ENCODE measurements around the gene GALNT16.
A peak's percentile ranks its signal among the peaks of the same experiment; 100 is the strongest.
"Not testable (repeated sequence)": the region's sequence is repeated elsewhere in the genome, so short reads cannot be mapped to it uniquely, and the experiment has no call there.

Gene GALNT16

DNA sequence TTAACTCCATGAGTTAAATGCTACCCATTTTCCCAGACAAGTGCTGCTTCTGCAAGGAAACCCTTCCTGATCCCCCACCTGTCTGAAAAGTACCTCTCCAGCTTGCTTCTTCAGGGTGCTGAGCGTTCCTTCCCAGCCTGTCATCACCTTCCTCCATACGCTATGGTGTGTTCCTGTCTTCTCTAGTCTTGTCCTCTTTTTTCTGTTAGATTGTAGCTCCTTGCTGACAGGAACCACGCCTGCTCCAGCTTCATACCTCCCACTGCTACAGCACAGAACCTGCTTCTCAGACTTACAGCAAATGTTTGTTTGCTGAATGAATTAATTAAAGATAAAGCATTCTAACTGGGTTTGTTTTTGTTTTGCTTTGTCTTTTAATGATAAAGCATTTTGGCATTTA, 99.0 kb downstream of the GALNT16 start:
- DNase-seq (ENCODE audit: low read depth in 1 of 2, low spot score in 1 of 2): no peak

DNA sequence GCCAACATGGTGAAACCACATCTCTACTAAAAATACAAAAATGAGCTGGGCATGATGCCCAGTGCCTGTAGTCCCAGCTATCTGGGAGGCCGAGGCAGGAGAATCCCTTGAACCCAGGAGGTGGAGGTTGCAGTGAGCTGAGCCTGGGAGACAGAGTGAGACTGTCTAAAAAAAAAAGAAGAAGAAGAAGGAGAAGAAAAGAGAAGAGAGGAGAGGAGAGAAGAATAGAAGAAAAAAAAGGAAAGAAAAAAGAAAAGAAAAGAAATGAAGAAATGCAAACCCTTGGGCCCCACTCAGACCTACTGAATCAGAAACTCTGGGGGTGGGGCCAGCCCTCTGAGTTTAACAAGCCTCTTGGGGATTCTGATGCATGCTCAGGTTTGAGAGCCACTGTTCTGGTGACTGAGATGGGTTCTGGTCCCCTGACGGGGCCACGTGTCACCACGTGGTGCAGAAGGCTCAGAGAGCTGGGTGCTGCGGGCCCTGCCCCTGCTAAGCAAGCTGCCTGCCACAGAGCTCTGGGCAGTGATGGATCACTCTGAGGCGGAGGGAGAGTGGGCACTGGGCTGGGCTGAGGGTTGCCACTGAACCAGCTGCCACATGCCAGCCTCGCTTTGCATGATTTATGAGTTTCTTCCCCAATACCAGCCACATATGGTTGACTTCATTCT, 100.6 kb downstream of the GALNT16 start:
- DNase-seq (ENCODE audit: low read depth in 1 of 2, low spot score in 1 of 2): no peak

DNA sequence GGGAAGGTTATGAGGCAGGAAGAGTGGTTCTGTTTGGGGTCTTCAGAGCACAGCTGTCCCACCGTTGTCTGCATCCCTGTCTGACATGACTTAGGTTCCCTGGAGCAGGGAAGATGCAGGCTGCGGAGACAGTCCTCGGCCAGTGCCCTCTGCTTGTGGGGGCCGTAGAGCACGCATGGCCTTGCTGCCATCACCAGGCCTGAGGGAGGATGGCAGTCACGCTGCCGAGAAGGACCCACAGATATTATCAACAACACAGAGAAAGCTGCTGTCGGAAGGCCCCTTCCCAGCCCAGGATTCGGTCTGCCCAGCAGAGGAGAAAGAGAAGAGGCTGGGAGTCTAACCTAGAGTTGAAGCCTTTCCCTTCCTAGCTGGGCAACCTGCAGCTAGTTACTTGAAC, 103.1 kb downstream of the GALNT16 start:
- no peak for DNase-seq (ENCODE audit: low read depth in 1 of 2, low spot score in 1 of 2)

DNA sequence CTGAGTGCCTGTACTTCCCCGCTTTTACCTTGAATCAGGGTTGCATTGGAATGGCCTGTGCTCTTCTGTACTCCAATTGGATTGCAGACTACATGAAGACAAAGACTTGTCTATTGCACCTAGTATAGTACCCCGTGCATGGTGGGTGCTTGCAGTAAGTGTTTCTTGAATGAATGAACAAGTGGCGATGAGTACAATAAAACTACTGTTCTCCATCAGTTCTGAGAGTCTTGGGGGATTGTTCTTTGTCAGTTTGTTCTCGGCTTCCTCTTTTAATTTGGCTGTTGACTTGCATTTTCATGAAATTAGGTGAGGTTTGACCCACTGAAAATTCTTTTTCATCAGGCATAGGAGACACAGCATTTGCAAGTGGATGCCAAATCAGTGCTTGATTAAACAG, 104.0 kb downstream of the GALNT16 start:
- DNase-seq (ENCODE audit: low read depth in 1 of 2, low spot score in 1 of 2): no peak

DNA sequence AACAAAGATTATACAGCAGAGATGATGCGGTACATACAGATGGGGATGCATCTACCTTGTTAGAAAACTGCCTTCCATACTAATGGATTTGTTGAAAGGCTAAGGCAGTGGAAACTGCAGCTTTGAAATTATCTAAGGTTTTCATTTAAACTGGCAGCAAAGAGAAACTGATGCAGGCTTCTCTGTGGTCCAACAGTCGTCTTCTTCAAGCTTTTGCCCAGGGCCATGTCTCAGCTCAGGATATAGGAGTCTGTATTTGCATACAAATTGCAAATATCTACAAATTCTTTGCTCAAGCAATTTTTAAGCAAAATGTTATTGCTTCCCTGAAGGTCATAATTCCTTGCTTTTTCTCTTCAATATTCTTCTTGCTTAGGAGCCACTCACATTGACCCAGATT, 104.4 kb downstream of the GALNT16 start:
- no peak for DNase-seq (ENCODE audit: low read depth in 1 of 2, low spot score in 1 of 2)

DNA sequence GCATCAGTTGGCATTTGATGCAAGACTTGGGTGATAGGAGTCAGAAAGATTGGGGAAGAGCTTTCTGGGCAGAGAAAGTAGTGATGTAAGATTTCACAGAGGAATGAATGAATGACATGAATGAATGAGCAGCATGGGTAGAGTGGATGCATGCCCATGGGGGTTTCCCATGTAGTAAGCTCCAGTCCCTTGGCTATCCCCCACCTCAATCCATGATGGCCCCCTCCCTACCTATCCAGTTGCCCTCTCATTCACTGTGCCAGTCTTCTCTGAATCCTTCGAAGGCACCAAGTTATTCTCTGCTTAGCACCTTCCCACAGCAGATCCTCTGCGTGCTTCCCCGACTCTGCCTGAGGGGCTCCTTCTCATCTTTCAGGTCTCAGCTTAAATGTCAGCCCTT, 106.1 kb downstream of the GALNT16 start:
- DNase-seq (ENCODE audit: low read depth in 1 of 2, low spot score in 1 of 2): no peak

DNA sequence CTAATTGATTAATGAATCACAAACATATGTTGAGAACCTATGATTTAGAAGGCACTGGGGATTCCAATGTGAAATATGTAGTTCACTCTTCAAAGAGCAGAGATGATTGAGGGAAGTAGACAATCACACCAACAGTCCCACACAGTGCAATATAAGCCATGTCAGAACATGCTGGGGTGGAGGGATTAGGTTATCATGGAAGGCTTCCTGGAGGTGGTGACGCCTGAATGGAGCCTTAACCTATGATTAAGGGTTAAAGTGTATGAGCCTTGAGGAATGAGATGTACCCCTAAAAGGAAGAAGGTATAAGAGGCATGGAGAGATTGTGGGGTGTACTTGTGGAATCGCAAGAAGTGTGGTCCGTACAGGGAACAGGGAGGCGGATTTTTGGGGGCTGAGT, 106.8 kb downstream of the GALNT16 start:
- DNase-seq (ENCODE audit: low read depth in 1 of 2, low spot score in 1 of 2): no peak

DNA sequence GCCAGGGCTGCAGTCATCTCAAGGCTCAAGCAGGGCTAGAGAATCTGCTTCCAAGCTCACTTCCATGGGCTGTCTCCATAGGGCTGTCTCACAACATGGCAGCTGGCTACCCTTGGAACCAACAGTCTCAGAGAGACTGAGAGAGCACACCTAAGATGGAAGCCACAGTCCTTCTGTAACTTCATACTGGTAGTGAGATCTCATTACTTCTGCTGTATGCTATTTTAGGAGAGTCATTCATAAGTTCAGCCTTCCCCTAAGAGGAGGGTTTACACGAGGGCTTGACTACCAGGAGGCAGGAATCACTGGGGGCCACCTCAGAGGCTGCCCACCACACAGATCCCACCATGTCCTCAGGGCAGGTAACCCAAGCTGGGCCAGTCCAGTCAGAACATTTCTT, 108.4 kb downstream of the GALNT16 start:
- DNase-seq (ENCODE audit: low read depth in 1 of 2, low spot score in 1 of 2): no peak

DNA sequence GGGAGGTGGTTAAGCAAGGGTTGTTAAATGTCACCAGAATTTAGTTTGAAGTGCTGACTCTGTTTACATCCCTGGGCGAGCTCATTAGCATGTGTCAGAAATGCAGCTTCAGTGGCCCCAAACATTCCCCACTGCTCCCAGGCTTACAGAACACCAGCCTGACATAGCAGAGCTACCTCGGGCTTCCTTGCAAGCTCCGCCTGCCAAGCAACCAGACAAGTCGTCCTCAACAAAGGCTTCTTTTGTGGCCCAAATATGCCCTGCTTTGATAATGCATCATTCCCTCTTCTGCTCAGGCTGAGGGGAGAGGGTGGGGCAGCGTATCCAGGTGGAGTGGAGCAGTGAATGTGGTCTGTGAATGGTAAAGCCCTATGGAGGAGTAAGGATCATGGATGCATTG, 110.1 kb downstream of the GALNT16 start:
- DNase-seq (ENCODE audit: low read depth in 1 of 2, low spot score in 1 of 2): no peak

DNA sequence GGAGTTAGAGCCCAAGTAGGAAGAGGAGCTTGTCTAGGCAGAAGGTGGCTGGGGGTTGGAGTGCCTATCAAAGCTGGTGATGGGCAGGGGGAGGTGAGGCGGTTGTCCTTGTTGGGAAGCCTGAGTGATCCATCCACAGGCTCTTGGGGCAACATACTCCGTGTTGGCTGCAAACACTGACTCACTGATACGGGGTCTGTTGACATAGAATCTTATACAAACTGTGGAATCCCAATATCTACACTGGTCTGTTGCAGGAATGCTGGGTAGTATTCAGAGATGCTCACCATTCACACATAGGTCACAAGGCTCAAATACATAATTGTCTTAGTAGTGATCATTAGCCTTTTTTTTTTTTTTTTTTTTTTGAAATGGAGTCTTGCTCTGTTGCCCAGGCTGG, 112.2 kb downstream of the GALNT16 start:
- no peak for DNase-seq (ENCODE audit: low read depth in 1 of 2, low spot score in 1 of 2)

DNA sequence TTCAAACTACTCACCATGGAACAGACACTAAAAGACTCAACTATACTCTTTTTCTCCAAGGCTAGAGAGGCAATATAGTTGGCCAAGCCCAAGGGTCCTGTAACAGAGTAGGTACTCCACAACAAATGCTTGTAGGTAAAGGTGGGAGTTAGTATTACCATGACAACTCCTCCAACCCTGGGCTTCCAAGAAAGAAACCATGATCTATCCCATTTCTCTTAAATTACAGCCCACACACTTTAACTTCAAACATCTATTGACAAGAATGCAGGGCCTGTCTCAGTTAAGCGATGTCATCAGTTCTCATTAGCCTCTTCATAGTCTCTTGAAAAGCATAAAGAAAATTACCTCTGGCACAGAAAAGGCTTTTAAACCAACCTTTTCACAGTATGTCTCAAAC, 113.1 kb downstream of the GALNT16 start:
- no peak for DNase-seq (ENCODE audit: low read depth in 1 of 2, low spot score in 1 of 2)

DNA sequence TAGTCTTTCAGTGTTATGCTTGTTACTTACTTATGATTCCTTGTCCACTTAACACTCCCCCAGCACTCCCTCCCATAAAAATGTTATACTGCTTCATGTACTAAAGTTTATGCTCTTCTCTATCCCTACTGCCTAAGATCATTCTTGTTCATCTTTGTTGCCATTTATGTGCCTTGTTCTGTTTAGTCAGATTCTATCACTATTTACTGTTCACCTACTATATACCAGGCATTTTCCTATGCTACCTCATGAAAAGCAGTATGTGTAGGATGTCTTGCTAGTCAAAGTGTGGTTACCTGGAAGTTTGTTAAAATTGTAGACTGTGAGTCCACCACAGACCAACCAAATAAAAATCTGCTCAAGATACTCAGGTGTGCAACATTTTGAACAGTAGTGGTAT, 114.3 kb downstream of the GALNT16 start:
- DNase-seq (ENCODE audit: low read depth in 1 of 2, low spot score in 1 of 2): no peak

DNA sequence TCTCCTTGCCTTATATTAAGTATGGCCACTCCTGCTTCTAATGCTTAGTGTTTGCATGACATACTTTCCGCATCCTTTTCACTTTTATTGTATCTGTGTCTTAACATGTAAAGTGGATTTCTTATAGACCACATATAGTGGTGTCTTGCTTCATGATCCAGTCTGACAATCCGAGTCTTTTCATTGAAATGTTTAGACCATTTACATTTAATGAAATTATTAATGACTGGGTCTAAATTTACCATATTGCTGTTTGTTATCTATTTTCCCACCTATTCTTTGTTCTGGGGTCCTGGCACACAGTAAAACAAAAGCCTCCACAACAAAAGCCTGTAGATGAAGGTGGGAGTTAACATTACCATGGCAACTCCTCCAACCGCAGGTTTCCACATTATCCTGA, 115.2 kb downstream of the GALNT16 start:
- no peak for DNase-seq (ENCODE audit: low read depth in 1 of 2, low spot score in 1 of 2)

DNA sequence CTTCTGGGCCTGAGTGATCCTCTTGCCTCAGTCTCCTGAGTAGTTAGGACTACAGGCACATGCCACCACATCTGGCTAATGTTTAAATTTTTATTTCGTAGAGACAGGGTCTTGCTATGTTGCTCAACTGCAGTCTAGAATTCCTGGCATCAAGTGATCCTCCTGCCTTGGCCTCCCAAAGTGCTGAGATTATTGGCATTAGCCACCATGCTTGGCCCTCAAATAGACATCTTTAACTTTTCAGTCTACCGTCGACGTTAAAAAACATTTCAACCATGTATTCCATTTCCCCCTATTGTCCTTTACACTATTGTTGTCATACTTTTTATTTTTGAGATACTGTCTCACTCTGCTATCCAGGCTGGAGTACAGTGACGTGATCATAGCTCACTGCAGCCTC, 115.8 kb downstream of the GALNT16 start:
- DNase-seq (ENCODE audit: low read depth in 1 of 2, low spot score in 1 of 2): no peak

DNA sequence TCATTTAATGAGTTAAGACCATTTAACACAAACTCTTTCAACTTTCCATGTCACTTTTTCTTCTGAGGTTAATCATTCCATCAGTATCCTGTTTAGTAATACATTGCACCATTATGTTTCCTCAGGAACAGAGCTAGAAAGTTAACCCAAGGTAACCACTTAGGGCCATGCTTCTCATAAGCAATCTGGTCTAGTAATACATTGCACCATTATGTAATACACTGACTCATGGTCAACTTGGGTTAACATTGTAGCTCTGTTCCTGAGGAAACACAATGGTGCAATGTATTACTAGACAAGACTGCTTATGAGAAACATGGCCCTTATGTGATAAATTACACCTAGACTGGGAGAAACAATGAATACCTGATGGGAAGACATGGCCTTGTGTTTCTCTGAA, 116.5 kb downstream of the GALNT16 start:
- DNase-seq (ENCODE audit: low read depth in 1 of 2, low spot score in 1 of 2): no peak

DNA sequence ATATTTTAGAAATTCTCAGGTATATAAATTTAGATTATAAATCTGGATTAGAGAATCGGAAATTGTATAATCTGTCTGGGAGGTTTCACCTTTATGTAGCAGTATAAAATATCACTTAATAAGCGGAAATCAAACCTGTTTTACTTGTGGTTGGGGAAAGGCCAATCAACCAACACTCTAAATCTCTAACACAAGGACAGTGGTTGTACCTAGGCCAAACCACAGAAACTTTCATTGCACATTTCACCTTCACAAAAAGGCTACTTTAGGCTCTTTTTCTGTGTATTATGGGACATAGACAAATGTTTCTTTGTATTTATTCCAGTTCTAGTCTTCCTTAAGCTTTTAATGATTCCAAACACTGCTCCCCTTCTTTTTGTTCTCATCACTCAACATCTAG, 118.3 kb downstream of the GALNT16 start:
- DNase-seq (ENCODE audit: low read depth in 1 of 2, low spot score in 1 of 2): no peak

DNA sequence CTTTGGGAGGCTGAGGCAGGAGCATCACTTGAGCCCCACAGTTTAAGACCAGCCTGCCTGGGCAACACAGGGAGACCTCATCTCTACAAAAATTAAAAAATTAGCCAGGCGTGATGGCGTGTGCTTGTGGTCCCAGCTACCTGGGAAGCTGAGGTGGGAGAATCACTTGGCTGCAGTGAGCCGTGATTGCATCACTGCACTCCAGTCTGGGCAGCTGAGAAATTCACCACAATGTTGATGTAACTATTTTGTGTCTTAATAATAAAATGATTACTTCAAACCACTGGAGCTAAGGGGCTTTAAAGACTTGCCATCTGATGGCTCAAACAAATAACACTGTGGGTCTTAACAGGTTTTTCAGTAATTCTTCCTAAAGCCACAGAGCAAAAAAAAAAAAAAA, 127.4 kb downstream of the GALNT16 start:
- no peak for DNase-seq (ENCODE audit: low read depth in 1 of 2, low spot score in 1 of 2)

DNA sequence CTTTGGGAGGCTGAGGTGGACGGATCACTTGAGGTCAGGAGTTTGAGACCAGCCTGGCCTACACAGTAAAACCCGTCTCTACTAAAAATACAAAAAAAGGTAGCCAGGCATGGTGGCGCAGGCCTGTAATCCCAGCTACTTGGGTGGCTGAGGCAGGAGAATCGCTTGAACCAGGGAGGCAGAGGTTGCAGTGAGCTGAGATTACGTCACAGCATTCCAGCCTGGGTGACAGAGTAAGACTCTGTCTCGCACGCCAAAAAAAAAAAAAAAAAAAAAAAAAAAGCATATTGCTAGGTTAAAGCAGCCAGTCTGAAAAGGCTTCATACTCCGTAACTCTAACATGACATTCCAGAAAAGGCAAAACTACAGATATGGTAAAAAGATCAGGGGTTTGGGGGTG, 131.4 kb downstream of the GALNT16 start:
- not testable (repeated sequence) for DNase-seq (ENCODE audit: low read depth in 1 of 2, low spot score in 1 of 2)

DNA sequence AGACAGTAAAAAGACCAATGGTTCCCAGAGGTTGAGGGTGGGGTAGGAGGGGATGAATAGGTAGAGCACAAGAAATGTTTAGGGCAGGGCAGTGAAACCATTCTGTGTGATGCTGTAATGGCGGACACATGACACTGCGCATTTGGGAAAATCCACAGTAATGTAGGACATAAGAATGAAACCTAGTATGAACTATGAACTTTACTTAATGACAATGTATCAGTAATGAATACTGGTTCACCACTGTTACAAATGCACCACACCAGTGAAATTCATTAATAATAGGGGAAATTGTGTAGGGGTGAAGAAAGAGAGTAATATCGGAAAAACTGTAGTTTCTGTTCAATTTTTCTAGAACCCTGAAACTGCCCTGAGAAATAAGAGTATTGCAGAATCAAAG, 132.5 kb downstream of the GALNT16 start:
- no peak for DNase-seq (ENCODE audit: low read depth in 1 of 2, low spot score in 1 of 2)

DNA sequence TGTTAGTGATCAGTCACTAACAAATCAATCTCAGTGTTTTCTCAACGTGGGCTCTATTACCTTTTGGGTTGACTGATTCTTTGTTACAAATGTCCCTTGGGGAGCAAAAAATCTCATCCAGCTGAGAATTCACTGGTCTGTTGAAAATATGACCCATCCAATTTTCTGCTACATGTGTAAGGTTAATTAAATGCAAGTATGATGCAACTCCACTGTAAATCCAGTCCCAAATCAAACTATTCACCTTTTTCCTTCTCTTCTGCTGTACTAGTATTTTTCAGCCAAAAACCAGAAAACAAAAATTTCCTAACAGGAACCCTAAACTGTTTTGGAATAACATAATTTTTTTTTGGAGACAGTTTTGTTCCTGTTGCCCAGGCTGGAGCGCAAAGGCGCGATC, 136.0 kb downstream of the GALNT16 start:
- DNase-seq (ENCODE audit: low read depth in 1 of 2, low spot score in 1 of 2): no peak

DNA sequence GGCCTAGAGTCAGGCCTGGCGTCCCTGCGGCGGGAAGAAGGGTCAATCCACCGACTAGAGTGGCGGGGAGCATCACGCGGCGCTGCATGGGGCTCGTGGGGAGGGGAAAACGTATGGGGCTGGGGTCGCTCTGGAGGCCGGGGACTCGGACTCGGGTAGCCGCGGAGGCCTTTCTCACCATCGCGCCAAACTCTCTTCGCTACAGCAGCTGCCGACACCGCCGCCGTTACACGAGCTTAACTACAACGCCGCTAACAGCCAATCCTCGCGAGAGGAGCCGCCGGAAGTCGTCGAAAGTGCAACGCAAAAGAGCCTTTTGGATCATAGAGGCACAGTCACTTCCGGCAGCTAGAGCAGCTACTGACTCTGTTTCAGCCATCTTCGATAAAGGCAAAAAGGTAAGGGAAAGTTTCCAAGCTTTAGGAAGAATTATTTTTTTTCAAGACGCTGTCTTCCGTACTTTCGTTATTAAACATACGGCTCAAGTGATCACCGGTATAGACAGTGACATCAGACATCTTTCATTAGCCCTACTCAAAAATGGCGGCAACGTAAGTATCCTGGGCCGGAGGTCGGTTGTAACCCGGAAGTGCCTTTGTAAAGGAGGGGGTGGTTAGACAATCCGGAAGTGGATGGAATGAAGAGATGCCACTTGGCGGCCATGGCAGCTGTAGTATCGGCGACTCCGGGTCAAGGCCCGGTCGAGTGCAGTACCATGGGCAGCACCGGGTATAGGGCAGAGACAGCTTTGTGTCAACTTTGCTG, 138.3 kb downstream of the GALNT16 start, which contains the start of the genes ERH and SLC39A9:
Gene ERH (minus strand): TSS at position 247 of the 765 bp plus-strand sequence. CDS start 66 bp downstream, at position 181.
Gene SLC39A9 (plus strand): TSS at position 640 of the 765 bp plus-strand sequence. CDS start 678 bp downstream, outside the sequence.
- DNase-seq (ENCODE audit: low read depth in 1 of 2, low spot score in 1 of 2): peak; percentile 82 to 92

DNA sequence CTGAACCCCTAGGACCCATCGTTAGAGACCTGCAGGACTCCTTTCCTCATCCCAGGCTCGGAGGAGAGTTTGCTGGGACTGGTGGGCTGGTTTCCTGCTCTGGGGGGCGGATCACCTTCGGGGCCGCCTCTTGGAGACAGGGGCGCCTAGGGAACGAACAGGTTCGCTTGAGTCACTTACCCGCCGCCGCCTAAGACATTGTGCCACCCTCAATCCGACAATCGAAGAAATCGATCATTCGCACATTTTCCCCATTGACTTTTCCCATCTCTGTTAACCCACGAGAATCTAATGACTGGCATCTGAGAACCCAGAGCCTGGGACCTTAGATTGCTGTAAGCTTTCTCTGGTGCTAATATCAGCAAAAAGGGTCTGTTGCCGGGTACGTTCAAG, 138.9 kb downstream of the GALNT16 start:
- no peak for DNase-seq (ENCODE audit: low read depth in 1 of 2, low spot score in 1 of 2)

DNA sequence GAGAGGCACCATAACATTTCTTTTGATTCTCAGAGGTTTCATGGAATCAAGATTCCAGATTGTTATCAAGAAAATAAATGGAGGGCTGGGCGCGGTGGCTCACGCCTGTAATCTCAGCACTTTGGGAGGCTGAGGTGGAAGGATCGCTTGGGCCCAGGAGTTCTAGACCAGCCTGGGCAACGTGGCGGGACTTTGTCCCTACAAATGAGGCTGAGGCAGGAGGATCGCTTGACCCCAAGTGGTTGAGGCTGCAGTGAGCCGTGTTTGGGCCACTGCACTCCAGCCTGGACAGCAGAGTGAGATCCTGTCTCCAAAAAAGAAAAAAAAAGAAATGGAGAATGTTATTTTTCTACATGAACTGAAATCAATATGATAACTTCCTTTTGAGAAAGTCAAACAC, 139.8 kb downstream of the GALNT16 start:
- no peak for DNase-seq (ENCODE audit: low read depth in 1 of 2, low spot score in 1 of 2)

Data from activated CD4-positive, alpha-beta T cell treated with anti-CD3 and anti-CD28 coated beads, Interleukin-2, amount 50 U/mL, for 24 hours (primary cell).